Measurements from ENCODE around the gene AMDHD1. TPM values are rescaled to one million over a fixed set of nuclear protein-coding genes. Genes with fewer than 3 reads are reported as not detected.

The AMDHD1 gene
- polyA plus RNA-seq, 2 donors: 0.33 TPM

GRCh38 chr12:96000858-96001257 lies 57.7 kb downstream of the AMDHD1 start:
- H3K36me3 ChIP-seq (ENCODE audit: control insufficient read depth in 2 of 2, insufficient read depth in 2 of 2, low read length in 1 of 2): peaks cover 3 to 5% of the 10 kb centered on the region in 2 donors
- H3K27me3 ChIP-seq (ENCODE audit: control insufficient read depth in 1 of 2, insufficient read depth in 2 of 2, low read length in 2 of 2): no peaks in the 10 kb centered on the region
- H3K9me3 ChIP-seq (ENCODE audit: control insufficient read depth in 2 of 2, insufficient read depth in 1 of 2, low read depth in 1 of 2, low read length in 1 of 2): no peaks in the 10 kb centered on the region
- no peak overlapping the region for H3K27ac ChIP-seq (ENCODE audit: low read depth in 2 of 2, low read length in 1 of 2)
- H3K4me3 ChIP-seq (ENCODE audit: low read depth in 1 of 2, low read length in 2 of 2): no peak overlapping the region
- no peaks in the 10 kb centered on the region for H3K4me1 ChIP-seq (ENCODE audit: control insufficient read depth in 2 of 2, insufficient read depth in 2 of 2, low read length in 1 of 2)
- 88 to 91% methylated on average over 5 of the region's 5 CpGs for WGBS, 2 donors

- WGBS, 2 donors: 81 to 87% methylated on average over 1 of the region's 1 CpG
- peaks cover 5 to 12% of the 10 kb centered on the region in 2 donors for H3K36me3 ChIP-seq (ENCODE audit: control insufficient read depth in 2 of 2, insufficient read depth in 2 of 2, low read length in 1 of 2)
- no peak overlapping the region for H3K27ac ChIP-seq (ENCODE audit: low read depth in 2 of 2, low read length in 1 of 2)
Measured at GRCh38 chr12:96006727-96007126, 63.6 kb downstream of the AMDHD1 start.

GRCh38 chr12:96007729-96008128 lies 64.6 kb downstream of the AMDHD1 start:
- Histone ChIP-seq H3K27me3 (ENCODE audit: control insufficient read depth in 1 of 2, insufficient read depth in 2 of 2, low read length in 2 of 2) (no peaks in the 10 kb centered on the region), H3K36me3 (ENCODE audit: control insufficient read depth in 2 of 2, insufficient read depth in 2 of 2, low read length in 1 of 2) (peaks cover 5 to 20% of the 10 kb centered on the region in 2 donors), H3K4me3 (ENCODE audit: low read depth in 1 of 2, low read length in 2 of 2) (no peak overlapping the region), H3K27ac (ENCODE audit: low read depth in 2 of 2, low read length in 1 of 2) (no peak overlapping the region), H3K9me3 (ENCODE audit: control insufficient read depth in 2 of 2, insufficient read depth in 1 of 2, low read depth in 1 of 2, low read length in 1 of 2) (no peaks in the 10 kb centered on the region), H3K4me1 (ENCODE audit: control insufficient read depth in 2 of 2, insufficient read depth in 2 of 2, low read length in 1 of 2) (no peaks in the 10 kb centered on the region)
- WGBS, 2 donors: 31 to 33% methylated on average over 1 of the region's 1 CpG

More at GRCh38 chr12:96006727-96007126, 63.6 kb downstream of the AMDHD1 start:
- Histone ChIP-seq H3K4me1 (ENCODE audit: control insufficient read depth in 2 of 2, insufficient read depth in 2 of 2, low read length in 1 of 2) (no peaks in the 10 kb centered on the region), H3K9me3 (ENCODE audit: control insufficient read depth in 2 of 2, insufficient read depth in 1 of 2, low read depth in 1 of 2, low read length in 1 of 2) (no peaks in the 10 kb centered on the region), H3K27me3 (ENCODE audit: control insufficient read depth in 1 of 2, insufficient read depth in 2 of 2, low read length in 2 of 2) (no peaks in the 10 kb centered on the region), H3K4me3 (ENCODE audit: low read depth in 1 of 2, low read length in 2 of 2) (no peak overlapping the region)

DNA sequence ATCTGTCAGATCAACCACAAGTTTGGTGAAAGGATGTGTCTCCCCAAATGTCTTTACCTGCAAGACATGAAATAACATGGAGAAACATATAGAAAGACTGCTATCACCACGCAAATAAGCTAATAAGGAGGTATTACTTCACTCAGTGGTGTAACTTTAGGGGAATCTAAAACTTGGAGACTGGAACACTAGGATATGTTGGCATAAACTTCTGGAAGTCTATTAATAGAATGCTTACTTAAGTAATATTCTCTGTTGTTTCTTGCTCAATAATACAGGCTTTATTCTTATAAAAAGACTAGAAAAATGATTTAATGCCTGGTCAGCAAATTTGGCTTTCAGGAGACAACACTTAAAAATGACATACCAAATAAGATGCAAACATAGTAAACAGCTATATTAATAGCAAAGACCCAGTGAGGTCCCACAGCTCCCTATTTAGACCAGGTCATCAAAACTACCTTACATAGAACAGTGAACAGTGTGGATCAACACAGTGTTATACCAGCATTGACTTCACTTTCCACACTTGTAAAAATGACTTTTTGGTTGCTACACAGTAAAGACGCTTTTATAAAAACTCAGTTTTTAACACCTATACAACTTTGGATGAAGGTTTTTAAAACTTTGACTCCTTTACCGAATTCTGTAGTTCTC lies 71.9 kb downstream of the AMDHD1 start:
- H3K4me3 ChIP-seq (ENCODE audit: low read depth in 1 of 2, low read length in 2 of 2): no peak overlapping the region
- H3K36me3 ChIP-seq (ENCODE audit: control insufficient read depth in 2 of 2, insufficient read depth in 2 of 2, low read length in 1 of 2): peaks cover 0 to 19% of the 10 kb centered on the region in 2 donors
- WGBS, 2 donors: 88 to 93% methylated on average over 3 of the region's 3 CpGs
- H3K9me3 ChIP-seq (ENCODE audit: control insufficient read depth in 2 of 2, insufficient read depth in 1 of 2, low read depth in 1 of 2, low read length in 1 of 2): no peaks in the 10 kb centered on the region
- no peaks in the 10 kb centered on the region for H3K4me1 ChIP-seq (ENCODE audit: control insufficient read depth in 2 of 2, insufficient read depth in 2 of 2, low read length in 1 of 2)
- no peak overlapping the region for H3K27ac ChIP-seq (ENCODE audit: low read depth in 2 of 2, low read length in 1 of 2)
- H3K27me3 ChIP-seq (ENCODE audit: control insufficient read depth in 1 of 2, insufficient read depth in 2 of 2, low read length in 2 of 2): no peaks in the 10 kb centered on the region

DNA sequence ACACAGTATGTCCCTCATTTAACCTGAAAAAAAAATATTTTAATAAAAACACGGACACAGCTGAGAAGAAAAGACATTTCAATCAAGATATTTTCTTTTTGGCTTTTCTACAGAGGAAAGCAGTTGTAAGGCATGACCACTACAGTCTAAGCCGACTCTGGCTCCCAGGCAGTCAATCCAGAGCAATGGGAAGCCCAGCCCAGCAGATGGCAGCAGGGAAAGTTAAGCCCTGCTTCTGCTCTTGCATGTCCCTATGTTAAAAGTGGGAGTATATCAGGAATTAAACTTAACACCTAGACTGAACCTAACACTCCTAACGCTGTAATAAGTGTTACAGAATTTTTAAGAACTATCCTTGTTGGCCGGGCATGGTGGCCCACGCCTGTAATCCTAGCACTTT lies 72.5 kb downstream of the AMDHD1 start:
- peaks cover 0 to 14% of the 10 kb centered on the region in 2 donors for H3K36me3 ChIP-seq (ENCODE audit: control insufficient read depth in 2 of 2, insufficient read depth in 2 of 2, low read length in 1 of 2)

More for the DNA sequence above, 72.5 kb downstream of the AMDHD1 start:
- Histone ChIP-seq H3K27ac (ENCODE audit: low read depth in 2 of 2, low read length in 1 of 2) (no peak overlapping the region), H3K9me3 (ENCODE audit: control insufficient read depth in 2 of 2, insufficient read depth in 1 of 2, low read depth in 1 of 2, low read length in 1 of 2) (no peaks in the 10 kb centered on the region), H3K27me3 (ENCODE audit: control insufficient read depth in 1 of 2, insufficient read depth in 2 of 2, low read length in 2 of 2) (no peaks in the 10 kb centered on the region), H3K4me1 (ENCODE audit: control insufficient read depth in 2 of 2, insufficient read depth in 2 of 2, low read length in 1 of 2) (no peaks in the 10 kb centered on the region), H3K4me3 (ENCODE audit: low read depth in 1 of 2, low read length in 2 of 2) (no peak overlapping the region)
- 80% methylated on average over 5 of the region's 5 CpGs for WGBS, 2 donors

Other genes starting within 250 kb of the AMDHD1 start
- gene NTN4, start 152.6 kb upstream of the AMDHD1 start, polyA plus RNA-seq: 1 to 10 TPM; 3.8 to 6.2 TPM
- gene SNRPF, start 84.4 kb upstream of the AMDHD1 start, polyA plus RNA-seq: 100 to 1,000 TPM in 1 of 2 donors, 10 to 100 TPM in 1; 43.4 to 100 TPM
- gene CCDC38, start 717 bp upstream of the AMDHD1 start, polyA plus RNA-seq: not detected
- 1 to 10 TPM; 1.1 to 2.0 TPM for gene HAL, start 53.0 kb downstream of the AMDHD1 start, polyA plus RNA-seq
- 10 to 100 TPM; 48.9 to 93.2 TPM for gene LTA4H, start 92.3 kb downstream of the AMDHD1 start, polyA plus RNA-seq

All from esophagus (tissue), 2 donors.